Endometrium (tissue), 2 donors: ENCODE results near the gene IMP3.

Source experiments
- FAIRE-seq: peaks from 2 replicates; lab custom pipeline; 2012; peaks lifted over from hg19 to GRCh38; lab: Jason Lieb, UNC
- donor health status: control.
- donor health status: control.

The IMP3 gene

DNA sequence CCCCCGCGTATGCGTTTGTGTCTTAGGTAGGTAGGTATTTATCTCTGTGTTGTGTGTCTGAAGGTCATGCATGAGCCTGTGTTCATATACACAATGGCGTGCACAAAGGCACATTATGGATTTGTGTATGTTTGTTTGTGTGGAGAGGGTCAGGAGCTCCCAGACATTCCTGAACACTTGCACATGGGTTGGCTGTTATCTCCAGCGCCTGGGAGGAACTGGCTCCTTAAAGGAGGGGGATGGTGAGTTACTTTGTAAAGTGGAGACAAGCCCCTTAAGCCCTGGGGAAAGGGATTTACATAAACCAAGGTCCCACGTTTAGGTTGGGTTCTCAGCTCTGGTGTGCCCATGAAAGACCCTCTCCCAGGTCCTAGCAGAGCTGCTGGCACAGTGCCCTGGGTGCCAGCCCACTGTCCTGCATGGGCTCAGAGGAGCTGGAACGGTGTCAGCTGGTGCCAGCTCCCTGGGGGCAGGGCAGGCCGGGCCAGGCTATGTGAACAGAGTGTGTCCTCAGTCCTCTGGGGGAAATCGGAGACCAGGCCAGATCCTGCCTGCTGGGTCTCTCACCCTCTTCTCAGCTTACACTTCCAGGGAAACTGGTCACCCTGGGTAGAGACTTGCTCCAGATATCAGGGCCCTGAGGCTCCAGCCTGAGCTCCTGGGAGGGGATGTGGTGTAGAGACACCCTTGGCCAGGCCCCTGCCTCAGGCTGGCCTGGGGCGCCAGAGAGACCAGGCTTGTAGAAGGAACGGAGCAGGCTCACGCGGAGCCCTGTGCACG lies 32.8 kb upstream of the IMP3 start:
- no peak for FAIRE-seq

DNA sequence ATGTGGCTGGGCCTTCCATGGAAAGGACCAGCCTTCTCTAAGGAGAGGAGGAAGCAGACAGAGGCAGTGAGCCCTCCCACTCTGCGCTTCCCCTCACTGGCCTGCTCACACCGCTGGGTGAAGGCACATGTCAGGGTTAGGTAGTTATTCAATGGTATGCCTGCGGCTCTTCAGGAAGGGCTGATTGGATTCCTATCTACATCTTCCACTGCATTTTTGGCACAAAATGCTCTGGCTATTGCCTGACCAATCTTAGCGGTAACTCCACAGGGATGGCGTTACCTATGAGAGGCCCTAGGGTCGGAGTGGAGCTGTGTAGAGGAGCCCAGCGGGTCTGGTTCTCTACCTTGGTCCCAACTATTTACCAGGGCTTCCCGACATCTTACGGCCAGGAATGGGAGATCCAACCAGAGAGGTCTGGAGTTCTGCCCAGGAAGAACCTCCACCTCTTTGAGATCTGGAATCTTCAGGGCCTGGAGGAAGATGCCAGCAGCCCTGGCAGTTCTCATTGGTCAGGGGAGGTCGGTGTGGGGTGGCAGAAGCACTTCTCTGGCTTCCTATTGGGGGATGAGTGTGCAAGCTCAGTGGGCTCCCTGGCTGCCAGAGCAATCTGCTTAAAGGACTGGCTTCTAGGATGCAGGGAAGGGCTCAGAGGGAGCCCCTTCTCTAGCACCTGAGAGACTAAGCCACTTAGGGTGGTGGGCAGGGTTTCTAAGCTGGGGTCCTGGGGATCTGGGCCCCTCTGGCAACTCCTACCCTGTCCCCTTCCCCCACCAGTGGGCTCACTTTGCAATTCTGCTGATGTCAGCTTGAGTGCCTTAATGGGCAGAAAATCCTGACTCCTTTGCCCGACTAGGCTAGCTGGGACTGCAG lies 31.9 kb upstream of the IMP3 start:
- no peak for FAIRE-seq

DNA sequence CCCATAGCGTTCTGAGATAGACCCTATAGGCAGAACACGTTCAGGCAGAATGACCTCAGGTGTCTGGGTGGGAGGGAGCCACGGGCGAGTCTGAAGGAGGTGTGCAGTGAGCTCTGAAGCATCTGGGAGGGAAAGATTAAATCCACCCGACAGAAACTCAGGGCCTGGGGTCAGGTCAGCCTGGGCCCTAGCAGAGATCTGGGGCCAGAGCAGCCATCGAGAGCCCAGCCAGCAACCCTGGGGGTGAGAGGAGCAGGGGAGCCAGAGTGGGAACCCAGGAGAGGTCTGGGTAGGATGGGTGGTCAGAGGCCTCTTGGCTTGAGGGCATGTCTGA lies 29.8 kb upstream of the IMP3 start:
- no peak for FAIRE-seq

DNA sequence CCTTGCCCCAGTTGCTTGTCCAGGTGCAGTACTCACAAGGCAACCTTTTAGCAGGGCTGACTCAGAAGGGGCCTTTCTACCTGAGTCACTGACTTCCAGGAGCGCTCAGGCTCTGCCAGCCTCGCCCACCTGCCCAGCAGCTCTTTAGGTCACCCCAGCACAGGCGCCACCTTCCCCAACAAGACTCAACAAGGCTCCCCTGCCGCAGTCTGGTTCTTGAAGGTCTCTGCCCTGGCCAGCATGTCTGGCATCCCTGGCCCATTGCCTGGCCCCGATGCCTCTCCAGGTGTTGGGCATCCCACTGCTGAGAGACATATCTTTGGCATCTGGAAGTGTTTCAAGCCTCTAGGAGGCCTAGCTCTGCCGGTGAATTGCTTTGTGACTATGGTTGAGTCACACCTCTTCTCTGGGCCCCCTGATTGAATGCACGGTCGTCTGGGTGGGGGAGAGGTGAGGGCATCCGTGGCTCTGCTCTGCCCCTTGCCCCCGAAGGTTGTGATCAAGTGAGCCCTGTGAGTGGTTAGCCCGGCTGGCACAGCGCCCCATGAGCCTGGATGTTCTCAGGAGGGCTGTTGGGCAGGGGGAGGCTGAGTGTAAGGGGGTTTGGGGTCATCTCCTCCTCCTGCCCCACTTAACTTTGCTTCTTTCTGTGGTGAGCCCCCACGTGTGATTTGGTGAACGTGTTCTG lies 29.3 kb upstream of the IMP3 start:
- FAIRE-seq: no peak

DNA sequence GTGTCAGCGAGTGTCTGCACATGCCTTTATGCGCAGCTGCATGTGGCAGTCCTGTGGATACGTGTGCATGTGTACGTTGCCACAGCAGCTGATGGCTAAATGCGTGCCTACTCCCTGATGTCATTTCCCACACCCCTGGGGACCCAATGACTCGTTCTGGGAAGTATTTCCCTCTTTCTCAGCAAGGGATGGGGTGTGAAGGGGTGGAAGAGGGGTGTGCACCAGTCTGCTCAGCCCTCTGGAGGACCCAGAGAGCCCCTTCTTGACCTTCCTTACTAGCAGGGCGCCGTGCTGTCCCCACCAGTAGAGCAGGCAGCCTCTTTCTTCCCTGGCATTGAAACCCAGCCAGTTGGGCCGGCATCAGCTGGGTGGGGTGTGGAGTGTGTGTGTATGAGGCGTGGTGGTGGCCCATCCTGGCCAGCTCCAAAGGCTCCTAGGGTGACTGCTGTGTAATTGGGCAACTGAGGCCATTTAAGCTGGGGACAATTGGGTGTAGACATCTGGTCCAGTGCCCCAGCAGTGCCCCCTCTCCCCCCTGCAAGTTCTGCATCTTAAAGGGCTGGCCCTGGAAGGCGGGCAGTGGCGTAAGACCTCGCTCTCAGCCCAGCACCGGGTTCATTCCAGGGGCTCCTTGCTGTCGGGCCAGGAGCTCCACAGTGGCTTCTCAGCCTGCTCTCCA lies 26.9 kb upstream of the IMP3 start:
- FAIRE-seq: no peak

DNA sequence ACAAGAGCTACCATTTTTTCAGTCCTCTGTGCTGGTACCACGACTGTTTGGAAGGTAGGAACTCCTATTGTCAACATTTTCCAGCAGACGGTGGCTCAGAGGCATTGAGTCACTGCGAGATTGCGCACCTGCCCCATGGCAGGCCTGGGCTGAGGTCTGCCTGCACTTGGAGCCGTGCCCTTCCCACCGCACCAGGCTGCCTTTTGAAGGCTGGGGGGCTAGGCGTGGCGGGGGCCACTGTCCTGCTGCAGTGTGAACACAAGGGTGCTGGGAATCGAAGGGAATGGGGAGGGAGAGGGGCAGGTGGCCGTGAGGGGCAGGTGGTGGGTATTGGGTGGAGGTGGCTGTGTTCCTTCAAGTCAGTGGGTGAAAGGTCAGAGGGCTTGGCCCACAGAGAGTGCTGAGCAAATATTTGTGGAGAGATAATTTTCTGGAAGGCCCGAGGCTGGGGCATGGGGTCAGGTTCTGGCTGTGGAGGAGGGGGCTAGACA lies 24.0 kb upstream of the IMP3 start:
- no peak for FAIRE-seq

DNA sequence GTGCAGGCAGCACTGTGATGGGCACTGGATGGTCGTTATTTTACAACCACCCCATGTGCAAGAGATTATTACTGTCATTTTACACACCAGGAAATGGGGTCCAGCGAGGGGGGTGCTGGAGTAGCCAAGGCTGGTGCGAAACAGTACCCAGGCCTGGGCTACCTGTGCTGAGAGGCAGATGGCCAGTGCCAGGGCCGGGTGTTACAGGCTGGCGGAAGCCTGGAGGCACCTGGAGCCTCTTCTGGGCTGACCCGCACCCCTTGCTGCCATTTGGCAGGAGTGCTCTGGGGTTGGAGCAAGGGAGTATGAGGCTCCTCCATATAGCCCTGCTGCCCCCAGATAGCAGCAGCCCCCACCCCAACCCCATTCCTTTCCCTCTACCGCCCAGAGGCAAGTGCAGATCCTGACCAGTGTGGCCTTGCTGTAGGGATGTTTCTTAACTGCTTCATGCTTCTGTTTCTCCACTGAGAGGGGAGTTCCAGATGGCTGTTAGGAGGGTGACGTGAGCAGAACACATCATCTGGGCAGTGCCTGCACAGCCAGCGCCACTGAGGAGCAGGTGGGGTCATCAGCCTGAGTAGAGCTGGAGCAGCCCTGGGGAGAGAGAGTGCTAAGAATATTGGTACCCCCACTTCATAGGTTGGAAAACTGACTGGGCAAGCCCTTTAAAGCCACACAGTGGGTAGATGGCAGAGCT lies 22.9 kb upstream of the IMP3 start:
- FAIRE-seq: no peak

DNA sequence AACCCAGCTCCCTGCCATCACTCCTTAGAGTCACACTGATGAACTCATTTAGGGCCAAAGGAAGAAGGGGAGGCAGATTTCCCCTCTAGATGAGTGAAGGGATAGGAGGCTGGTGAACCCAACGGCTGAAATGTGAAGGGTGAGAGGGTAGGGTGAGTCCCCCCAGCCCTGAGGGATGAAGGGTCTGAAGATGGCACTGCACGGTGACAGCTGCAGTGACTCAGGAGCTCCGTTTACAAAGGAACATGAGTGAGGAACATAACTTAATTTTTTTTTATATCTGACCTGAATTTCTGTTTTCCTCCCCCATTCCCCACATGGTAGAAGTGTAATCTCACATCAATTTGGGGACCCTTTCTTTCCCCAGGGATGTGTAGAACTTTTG lies 21.7 kb upstream of the IMP3 start:
- no peak for FAIRE-seq

DNA sequence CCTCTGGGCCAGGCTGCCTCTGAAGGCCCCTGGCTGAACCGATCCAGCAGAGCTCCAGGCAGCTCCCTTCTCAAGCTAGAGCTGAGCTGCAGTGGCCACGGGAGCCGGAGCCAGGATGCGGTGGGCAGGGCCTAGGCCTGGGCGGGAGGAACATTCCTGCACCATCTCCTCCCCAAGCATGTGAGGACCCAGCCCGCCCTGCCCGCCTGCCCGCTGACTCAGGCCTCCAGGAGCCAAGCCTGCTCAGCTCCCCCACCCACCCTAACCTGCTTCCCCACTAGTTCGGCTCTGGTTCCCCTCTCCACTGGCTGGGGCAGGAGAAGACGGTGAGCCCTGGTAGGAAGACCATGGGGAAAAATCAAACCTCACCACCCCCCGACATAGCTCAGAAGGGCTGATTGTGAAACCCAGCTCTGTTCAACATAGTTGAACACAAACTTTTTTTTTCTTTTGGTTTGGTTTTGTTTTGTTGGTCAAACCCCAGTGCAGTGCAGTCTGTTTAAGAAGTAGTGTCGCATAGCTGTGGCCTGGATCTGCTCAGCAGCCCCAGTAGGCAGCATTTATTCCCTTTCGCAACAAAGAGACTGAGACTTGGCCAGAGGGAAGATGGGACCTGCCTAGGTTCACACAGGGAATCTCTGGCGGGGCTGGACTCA lies 21.2 kb upstream of the IMP3 start:
- no peak for FAIRE-seq

DNA sequence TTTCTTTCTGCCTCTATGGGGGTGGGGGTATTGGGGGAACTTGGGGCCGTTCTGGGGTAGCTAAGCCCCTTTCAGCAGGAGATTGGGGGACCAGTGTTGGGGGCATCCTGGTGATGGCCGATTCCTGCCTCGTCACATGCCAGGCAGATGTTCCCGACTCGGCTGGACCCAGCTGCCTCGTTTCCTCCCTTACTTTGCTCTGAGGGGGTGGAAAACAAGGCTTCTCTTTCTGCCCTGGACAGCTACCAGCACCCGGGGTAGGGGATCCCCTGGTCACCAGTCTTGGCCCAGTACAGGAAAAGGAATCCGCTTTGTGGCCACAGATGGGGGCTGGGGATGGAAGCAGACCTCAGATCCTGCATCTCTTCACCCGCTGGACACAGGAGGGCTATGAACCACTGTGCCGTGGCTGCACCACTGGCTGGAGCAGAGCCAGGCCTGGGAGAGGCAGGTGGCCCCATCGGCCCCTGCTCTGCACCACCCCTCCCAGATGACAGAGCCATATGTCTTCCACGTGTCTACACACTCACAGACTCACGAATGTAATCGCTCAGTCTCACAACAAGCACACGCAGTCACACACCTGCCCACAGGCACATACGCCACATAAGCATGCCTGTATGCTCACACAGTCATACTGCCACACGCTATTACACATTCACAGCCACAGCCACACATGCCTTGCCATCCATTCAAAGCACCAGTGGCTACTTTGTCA lies 20.1 kb upstream of the IMP3 start:
- no peak for FAIRE-seq

DNA sequence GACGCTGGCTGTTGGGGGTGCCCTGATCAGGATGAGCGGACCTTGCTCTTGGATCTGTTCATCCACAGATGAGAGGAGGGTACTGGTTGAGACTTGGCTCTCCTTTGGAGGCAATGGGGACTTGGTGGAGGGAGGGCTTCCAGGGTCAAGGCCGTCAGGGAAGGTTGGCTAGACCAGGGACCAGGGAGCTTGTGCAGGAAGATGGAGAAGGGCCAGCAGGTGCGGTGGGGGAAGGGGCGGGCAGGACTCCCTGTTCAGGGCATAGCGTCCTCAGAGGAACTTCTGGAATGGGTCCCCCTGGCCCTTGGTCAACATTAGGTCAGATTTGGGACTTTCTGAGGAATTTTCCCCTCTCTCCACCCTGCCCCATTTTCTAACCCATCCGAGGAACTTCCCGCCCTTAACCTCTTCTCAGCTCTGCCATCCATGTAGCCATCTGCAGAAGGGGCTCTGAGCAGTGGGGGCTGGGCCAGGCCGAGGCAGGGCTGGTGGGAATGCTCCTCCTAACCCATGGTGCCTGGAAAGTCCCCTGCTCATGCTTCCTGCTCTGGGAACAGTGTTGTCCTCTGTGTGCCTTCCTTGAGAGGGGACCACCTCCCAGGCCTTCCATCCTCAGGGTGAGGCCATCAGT lies 19.2 kb upstream of the IMP3 start:
- no peak for FAIRE-seq

DNA sequence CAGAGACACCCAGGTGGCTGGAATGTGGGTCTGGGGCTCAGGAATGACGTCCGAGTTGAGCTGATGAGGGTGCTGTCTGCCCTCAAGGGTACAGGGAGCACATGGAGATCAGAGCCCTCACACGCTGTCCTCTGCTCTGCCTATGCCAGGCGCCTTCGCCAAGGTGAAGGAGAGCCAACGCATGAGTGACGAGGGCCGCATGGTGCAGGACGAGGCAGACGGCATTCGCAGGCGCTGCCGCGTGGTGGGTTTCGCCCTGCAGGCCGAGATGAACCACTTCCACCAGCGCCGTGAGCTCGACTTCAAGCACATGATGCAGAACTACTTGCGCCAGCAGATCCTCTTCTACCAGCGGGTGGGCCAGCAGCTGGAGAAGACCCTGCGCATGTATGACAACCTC lies 16.8 kb upstream of the IMP3 start:
- no peak for FAIRE-seq

DNA sequence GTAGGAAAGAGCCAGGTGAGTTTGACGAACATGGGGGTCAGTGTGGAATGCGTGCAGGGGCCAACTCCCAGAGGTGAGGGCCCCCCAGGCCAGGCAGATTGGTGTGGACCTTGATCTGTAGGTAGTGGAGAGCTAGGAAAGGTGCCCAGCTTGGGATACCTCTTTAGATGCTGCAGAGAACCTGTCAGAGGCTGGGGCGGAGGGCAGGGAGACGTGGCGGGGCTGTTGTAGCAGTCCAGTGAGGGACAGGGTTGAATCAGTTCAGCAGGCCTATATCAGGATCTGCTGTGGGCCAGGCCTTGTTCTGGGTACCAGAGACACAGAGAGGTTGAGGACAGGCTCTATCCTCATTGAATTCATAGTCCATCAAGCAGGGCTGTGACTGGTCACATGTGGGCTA lies 16.3 kb upstream of the IMP3 start:
- no peak for FAIRE-seq

DNA sequence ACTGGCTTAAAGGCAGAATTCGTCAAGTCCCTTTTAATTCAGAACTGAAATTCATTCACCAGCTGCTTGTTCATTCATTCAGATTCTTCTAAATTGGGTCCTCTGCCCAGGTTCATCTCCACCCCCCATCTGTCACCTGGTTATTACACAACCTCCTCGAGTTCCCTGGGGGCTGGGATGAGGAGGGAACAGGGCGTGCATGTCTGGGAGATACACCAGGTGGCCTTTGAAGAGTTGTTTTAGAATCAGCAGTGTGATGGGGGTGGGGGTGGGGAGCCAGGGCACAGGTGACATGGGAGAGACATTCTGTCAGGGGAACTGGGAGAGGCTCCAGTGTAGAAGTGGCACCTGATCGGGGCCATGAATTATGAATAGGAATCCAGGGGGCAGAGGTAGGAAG lies 15.9 kb upstream of the IMP3 start:
- no peak for FAIRE-seq

DNA sequence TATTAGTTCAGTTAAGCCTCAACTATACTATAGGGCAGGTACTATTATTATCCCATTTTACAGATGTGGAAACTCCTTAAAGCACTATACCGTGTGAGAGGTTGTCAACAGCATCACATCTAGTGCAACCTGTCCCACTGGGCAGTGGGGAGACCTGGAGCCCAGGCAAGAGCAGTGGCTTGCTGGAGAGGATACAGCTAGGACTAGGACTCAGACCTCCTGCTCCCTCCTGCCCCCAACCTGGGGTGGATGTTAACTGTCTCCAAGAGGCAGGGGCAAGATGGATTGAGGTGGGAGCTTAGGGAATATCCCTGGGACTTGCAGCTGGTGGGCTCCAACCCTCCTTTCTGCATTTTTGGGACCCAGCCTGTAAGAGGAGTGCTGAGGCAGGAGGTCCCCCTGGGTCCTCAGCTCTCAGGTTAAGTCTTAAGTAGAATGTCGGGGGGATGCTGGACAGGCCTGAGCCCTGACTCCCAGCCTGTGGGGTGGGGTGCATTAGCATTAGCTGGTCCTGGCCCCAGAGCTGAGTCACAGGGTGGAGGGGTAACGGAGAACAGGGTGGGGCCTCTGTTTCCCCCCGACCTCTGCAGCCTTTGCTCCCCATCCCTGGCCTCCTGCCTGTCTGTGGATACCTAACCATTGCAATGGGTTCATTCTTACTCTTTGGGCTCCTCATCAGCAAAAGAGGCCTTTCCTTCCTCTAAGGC lies 14.3 kb upstream of the IMP3 start:
- no peak for FAIRE-seq

DNA sequence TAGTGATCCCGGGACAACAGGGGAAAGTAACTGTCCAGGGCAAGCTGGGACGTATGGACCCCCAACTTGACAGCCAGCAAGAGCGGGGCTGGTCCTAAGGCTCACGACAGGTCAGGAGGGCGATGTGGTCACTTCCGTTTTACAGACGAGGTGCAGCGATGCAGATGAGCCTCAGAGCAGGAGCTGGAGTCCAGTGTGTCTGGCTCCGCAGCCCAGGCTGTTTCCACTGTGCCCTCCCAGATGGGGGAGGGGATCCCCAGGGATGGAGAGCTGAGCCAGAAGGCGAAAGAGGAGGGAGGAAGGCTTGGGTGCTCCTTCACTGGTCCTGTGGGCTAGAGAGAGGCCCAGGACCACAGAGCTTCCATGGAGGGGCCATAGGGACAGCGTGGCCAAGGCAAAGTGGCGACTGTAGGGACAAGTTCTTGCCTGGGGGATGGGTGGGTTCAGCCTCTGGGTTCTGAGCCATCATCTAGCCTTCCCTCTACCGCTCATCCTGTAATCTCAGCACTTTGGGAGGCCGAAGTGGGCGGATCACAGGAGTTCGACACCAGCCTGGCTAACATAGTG lies 13.4 kb upstream of the IMP3 start:
- FAIRE-seq: no peak

DNA sequence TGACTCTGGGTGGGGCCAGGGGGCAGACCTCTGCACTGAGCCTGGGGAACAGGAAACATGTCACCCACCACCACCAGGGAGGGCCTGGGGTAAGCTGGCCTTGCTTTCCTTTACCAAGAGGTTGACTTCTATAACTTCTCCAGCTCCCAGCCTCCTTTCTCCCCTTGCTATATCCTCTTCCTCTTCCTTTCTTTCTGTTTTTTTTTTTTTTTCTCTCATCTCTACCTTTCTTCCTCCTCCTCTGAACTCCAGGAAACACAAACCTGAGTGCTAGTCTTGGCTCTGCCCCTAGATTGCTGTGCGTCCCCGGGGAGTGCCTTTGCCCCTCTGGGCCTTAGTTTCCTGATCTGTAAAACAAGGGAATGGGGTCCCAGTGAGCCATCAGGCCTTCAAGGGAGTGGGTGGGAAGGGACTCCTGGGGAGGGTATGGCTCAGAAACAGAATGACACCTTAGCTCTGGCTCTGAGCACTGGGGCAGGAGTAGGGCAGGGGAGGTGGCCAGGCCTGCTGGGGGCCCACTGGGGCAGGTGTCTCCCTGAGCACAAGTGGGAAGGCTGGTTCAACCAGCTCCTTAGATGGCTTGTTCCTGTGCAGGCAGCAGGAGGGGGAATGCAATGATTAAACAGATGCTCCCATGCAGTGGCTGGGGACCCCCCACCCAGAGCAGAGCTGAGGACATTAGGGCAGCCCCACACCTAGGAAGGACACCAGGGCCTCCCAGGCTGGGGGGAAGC lies 12.0 kb upstream of the IMP3 start:
- no peak for FAIRE-seq
